Prostate gland (tissue), 2 donors: Measurements from ENCODE around the gene DNM3. TPM values are rescaled to one million over a fixed set of nuclear protein-coding genes. Genes with fewer than 3 reads are reported as not detected.

Experiments
- DNase-seq: peaks from one replicate; pipeline ENCODE4 v3.0.0-alpha.2; 2019; ENCODE audit warnings: low spot score
- H3K27ac ChIP-seq, 2 donors: fragments of 200-600 bp; sonication (generic); 2 replicates each; pipeline ENCODE4 v1.5.1; 2017 to 2019
- H3K27me3 ChIP-seq: fragments of 200-600 bp; sonication (generic); replicated peaks from 2 replicates; pipeline ENCODE4 v1.5.1; 2019; ENCODE audit not compliant: insufficient read depth
- H3K36me3 ChIP-seq, 2 donors: fragments of 200-600 bp; sonication (generic); 1 replicate in 1 of 2; 2 replicates in 1 of 2; pipeline versions ENCODE4 v1.5.1 to v1.8.1; 2017 to 2019
- H3K4me1 ChIP-seq: fragments of 200-600 bp; sonication (generic); replicated peaks from 2 replicates; pipeline ENCODE4 v1.5.1; 2019
- H3K4me3 ChIP-seq, 2 donors: fragments of 200-600 bp; sonication (generic); 2 replicates each; pipeline ENCODE4 v1.5.1; 2017 to 2019
- H3K9me3 ChIP-seq: fragments of 200-600 bp; sonication (generic); 2 replicates; pipeline ENCODE4 v1.5.1; 2017
- POLR2A ChIP-seq: fragments of 450-650 bp; IDR thresholded peaks from one replicate; pipeline ENCODE4 v1.6.1; 2016; ENCODE audit warnings: antibody characterized with exemption, mild to moderate bottlenecking
- POLR2AphosphoS5 ChIP-seq: sonication (generic); formaldehyde crosslinking; IDR thresholded peaks from one replicate; pipeline ENCODE4 v1.6.1; 2017; ENCODE audit warnings: antibody characterized with exemption
- WGBS: methylation state at CpG from one replicate; pipeline ENCODE4 v1.1.5; 2018; 5-methylcytosine and 5-hydroxymethylcytosine counted together
- intact Hi-C: fragments of 100-400 bp; cut with DNase I; formaldehyde crosslinking; loops from one replicate; pipeline ENCODE4 v1.14.2; 2022
- total RNA-seq, 2 donors: library from RNA; depleted of rRNA; stranded (reverse); fragments of >200 nt; gene quantifications; one replicate each; pipeline ENCODE4 v1.1.0, GENCODE V29; 2016
- TF ChIP-seq, protein P1 (sequence below), 4 experiments: fragments of 200-600 bp in 2 of 4; fragments of 450-650 bp in 2 of 4; sonication (generic) in 2 of 4; IDR thresholded peaks; 1 replicate in 3 of 4; 2 replicates in 1 of 4; pipeline ENCODE4 v1.5.1; 2016 to 2019; ENCODE audit warnings: antibody characterized with exemption in 4 of 4, mild to moderate bottlenecking in 2 of 4, moderate library complexity in 2 of 4

The DNM3 gene
- total RNA-seq, 2 donors from 2014 or later, result 2.3 to 5.3 TPM

DNA sequence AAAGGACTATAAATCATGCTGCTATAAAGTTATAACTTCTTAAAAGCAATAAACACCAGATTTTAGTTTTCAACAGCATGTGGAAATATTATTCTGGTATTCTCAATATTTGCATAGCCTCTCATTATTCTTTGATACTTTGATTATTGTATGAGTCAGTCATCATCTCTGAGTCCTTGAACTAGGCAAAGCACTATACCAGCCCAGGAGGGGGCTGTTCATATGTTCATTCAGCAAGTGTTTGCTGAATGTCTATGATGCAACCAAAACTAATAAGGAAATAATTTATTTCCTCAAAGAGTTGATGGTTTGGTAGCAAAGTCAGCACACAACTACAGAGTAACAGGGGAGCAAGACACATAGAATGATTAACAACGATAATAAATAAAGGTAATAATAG lies 403.6 kb downstream of the DNM3 start:
- no peak overlapping the region for H3K4me3 ChIP-seq

DNA sequence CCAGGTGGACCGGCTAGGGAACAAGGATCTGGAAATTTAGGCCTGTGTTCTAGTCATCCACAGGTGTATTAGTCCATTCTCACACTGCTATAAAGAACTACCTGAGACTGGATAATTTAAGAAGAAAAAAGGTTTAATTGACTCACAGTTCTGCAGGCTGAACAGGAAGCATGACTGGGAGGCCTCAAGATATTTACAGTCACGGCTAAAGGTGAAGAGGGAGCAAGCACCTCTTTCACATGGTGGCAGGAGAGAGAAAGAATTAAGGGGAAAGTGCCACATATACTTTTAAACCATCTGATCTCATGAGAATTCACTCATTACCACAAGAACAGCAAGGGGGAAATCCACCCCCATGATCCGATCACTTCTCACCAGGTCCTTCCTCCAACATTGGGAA lies 404.5 kb downstream of the DNM3 start:
- Histone ChIP-seq H3K27ac (no peak overlapping the region), H3K4me1 (no peaks in the 10 kb centered on the region), H3K27me3 (no peaks in the 10 kb centered on the region), H3K36me3 (no peaks in the 10 kb centered on the region), H3K4me3 (no peak overlapping the region), H3K9me3 (no peaks in the 10 kb centered on the region)
- intact Hi-C loops, result no loop called here
- WGBS, result 78% methylated on average over 3 of the region's 3 CpGs
- TF ChIP-seq POLR2AphosphoS5 (no peak), POLR2A (no peak)
- TF ChIP-seq, protein P1, sequence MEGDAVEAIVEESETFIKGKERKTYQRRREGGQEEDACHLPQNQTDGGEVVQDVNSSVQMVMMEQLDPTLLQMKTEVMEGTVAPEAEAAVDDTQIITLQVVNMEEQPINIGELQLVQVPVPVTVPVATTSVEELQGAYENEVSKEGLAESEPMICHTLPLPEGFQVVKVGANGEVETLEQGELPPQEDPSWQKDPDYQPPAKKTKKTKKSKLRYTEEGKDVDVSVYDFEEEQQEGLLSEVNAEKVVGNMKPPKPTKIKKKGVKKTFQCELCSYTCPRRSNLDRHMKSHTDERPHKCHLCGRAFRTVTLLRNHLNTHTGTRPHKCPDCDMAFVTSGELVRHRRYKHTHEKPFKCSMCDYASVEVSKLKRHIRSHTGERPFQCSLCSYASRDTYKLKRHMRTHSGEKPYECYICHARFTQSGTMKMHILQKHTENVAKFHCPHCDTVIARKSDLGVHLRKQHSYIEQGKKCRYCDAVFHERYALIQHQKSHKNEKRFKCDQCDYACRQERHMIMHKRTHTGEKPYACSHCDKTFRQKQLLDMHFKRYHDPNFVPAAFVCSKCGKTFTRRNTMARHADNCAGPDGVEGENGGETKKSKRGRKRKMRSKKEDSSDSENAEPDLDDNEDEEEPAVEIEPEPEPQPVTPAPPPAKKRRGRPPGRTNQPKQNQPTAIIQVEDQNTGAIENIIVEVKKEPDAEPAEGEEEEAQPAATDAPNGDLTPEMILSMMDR (IDR thresholded peaks at IDR 0.05), result no peak
- no peak for DNase-seq

More for the DNA sequence above, 403.6 kb downstream of the DNM3 start:
- Histone ChIP-seq H3K9me3 (no peaks in the 10 kb centered on the region), H3K27ac (no peak overlapping the region), H3K4me1 (no peaks in the 10 kb centered on the region), H3K27me3 (no peaks in the 10 kb centered on the region), H3K36me3 (no peaks in the 10 kb centered on the region)
- TF ChIP-seq, protein P1 (IDR thresholded peaks at IDR 0.05), result no peak
- intact Hi-C loops, result no loop called here
- WGBS, result 100% methylated on average over 1 of the region's 1 CpG
- no peak for DNase-seq

DNA sequence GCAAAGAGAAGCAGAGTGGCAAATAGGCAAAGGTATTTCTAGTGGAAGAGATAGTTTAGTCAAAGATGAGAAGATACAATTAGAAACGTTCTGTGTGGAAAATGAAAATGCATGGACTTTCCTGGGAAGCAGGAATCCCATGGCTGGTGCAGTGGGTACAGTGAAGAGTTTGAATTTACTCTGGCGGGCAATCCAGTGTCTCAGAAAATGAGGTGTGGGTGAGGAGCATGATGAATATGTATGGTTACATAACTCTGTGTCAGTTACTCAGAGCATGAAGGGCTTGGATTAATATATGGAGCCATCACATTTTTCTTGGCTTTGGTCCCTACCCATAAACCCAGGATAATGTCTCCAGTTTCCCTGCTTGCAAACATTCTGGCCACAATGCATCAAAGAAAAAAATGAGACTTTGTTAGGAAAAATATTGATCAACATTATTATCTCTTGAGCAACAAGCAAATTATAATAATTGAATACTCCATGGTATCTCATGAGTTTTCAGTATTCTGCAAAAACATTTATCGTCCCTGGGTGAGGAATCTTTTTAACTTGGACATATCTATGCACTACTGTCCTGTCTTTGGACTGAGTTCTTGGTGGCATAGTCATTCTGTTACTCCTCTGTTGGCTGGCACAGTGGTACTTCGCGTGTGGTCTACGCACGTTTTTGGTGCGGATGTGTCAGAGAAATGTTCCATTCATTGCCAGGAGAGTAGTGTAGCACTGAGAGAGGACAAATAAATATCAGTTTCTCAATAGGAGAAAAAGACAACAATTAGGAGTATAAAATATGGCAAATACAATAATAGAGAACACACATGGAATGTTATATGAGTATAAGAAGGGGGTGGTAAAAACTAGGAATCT lies 405.5 kb downstream of the DNM3 start:
- Histone ChIP-seq H3K4me1 (no peaks in the 10 kb centered on the region), H3K4me3 (no peak overlapping the region), H3K9me3 (no peaks in the 10 kb centered on the region), H3K27me3 (no peaks in the 10 kb centered on the region), H3K27ac (no peak overlapping the region), H3K36me3 (no peaks in the 10 kb centered on the region)
- no peak for DNase-seq
- TF ChIP-seq POLR2AphosphoS5, result no peak
- TF ChIP-seq, protein P1 (IDR thresholded peaks at IDR 0.05), result no peak
- TF ChIP-seq POLR2A, result no peak
- 81% methylated on average over 8 of the region's 8 CpGs for WGBS
- intact Hi-C loops, result no loop called here

DNA sequence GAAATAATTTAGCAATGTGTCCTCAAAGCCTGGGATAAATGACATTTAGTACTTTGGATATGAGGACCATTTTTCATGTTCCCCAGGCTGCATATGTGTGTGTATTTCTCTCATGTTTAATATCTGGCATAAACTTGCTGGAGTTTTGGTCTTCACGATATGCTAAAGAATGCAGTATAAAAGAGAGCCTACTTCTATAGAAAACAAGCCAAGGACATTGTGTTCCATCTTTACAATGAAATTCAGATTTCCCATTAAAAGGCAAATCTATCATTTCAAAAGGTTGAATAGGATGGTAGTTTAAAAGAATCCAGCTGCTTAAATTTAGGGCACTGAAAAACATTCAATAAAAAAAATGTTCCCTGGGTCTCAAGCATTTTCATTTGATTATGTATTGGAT lies 410.2 kb downstream of the DNM3 start:
- no peaks in the 10 kb centered on the region for H3K4me1 ChIP-seq
- H3K27me3 ChIP-seq, result no peaks in the 10 kb centered on the region
- H3K4me3 ChIP-seq, result no peak overlapping the region
- WGBS, result 14% methylated on average over 1 of the region's 1 CpG
- no peak for DNase-seq
- H3K36me3 ChIP-seq, result no peaks in the 10 kb centered on the region
- no peak overlapping the region for H3K27ac ChIP-seq
- TF ChIP-seq, protein P1 (IDR thresholded peaks at IDR 0.05), result no peak
- TF ChIP-seq POLR2AphosphoS5 (no peak), POLR2A (no peak)
- H3K9me3 ChIP-seq, result no peaks in the 10 kb centered on the region
- intact Hi-C loops, result no loop called here

DNA sequence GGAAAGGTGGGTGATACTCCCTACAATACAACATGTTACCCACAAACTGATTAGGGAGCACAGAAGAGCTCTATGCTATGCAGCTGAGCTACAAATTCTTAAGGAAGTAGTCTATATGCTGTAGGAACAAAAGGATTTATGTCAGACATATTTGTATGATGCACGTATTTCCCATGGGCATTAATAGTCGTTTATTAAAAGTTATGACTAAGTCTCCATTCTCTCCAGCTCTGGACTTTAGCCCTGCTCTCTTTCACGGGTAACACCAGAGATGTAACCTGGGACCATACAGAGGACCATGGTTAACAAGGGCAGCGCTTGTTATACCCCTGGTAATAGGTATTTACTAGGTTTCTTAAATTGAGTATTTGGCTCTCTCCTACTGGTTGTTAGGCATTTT lies 411.0 kb downstream of the DNM3 start:
- no peak overlapping the region for H3K27ac ChIP-seq
- intact Hi-C loops, result no loop called here
- H3K4me3 ChIP-seq, result no peak overlapping the region
- no peak for DNase-seq
- H3K36me3 ChIP-seq, result no peaks in the 10 kb centered on the region
- 89% methylated on average over 4 of the region's 4 CpGs for WGBS
- no peak for TF ChIP-seq POLR2AphosphoS5
- TF ChIP-seq POLR2A, result no peak
- TF ChIP-seq, protein P1 (IDR thresholded peaks at IDR 0.05), result no peak
- H3K4me1 ChIP-seq, result no peaks in the 10 kb centered on the region
- no peaks in the 10 kb centered on the region for H3K9me3 ChIP-seq
- H3K27me3 ChIP-seq, result no peaks in the 10 kb centered on the region
